ENCODE data around the gene INAFM2.

The INAFM2 gene

GRCh38 chr15:40323239-40323952 is at the start of gene INAFM2:
TSS of gene INAFM2 (plus strand) at chr15:40323692. CDS start at chr15:40324056, 364 bp downstream.
- peak; percentile 80 to 83 (median 83) for DNase-seq (ENCODE audit: low read depth in 3 of 3)

- DNase-seq (ENCODE audit: low read depth in 3 of 3): peak; percentile 75 to 86 (median 84)
Observed at GRCh38 chr15:40274350-40275274, 48.9 kb upstream of the INAFM2 start.

- no peak for DNase-seq (ENCODE audit: low read depth in 3 of 3)
Observed at GRCh38 chr15:40275523-40275922, 48.0 kb upstream of the INAFM2 start.

- DNase-seq (ENCODE audit: low read depth in 3 of 3): no peak
Observed at GRCh38 chr15:40275954-40276353, 47.5 kb upstream of the INAFM2 start.

DNA sequence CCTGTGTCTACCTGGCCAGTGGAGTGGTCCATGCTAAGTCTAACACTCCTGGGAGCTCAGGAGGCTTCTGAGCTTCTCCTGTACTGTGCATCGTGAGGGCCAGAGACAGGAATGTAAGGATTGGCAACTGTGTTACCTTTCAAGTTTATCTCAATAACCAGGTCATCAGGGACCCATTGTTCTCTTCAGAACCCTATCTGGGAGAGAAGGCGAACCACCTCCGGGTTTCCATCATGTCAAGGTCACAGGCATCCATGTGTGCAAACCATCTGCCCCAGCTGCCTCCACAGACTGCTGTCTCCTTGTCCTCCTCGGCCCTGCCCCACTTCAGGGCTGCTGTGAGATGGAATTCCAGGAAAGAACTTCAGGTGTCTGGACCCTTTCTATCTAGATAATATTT is 46.6 kb upstream of the INAFM2 start:
- DNase-seq (ENCODE audit: low read depth in 3 of 3): no peak

- no peak for DNase-seq (ENCODE audit: low read depth in 3 of 3)
Observed at GRCh38 chr15:40277471-40277870, 46.0 kb upstream of the INAFM2 start.

DNA sequence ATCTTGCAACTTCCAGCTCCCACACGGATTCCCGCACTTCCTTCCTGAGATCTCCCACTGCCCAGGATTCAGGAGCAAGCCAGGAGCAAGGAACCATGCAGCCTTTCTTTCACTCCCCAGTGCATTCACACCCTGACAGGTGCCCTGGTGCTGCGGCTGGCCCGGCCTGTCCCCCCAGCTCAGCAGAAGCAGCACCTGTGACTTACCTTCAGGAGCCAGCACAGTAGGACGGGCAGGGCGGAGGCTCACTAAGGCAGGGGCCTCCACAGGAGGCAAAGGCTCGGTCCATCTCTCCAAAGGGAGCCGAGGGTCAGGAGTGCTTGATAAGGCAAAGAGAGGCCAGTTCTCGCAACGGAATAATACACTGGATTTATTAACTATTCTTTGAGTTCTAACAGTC is 45.5 kb upstream of the INAFM2 start:
- no peak for DNase-seq (ENCODE audit: low read depth in 3 of 3)

DNA sequence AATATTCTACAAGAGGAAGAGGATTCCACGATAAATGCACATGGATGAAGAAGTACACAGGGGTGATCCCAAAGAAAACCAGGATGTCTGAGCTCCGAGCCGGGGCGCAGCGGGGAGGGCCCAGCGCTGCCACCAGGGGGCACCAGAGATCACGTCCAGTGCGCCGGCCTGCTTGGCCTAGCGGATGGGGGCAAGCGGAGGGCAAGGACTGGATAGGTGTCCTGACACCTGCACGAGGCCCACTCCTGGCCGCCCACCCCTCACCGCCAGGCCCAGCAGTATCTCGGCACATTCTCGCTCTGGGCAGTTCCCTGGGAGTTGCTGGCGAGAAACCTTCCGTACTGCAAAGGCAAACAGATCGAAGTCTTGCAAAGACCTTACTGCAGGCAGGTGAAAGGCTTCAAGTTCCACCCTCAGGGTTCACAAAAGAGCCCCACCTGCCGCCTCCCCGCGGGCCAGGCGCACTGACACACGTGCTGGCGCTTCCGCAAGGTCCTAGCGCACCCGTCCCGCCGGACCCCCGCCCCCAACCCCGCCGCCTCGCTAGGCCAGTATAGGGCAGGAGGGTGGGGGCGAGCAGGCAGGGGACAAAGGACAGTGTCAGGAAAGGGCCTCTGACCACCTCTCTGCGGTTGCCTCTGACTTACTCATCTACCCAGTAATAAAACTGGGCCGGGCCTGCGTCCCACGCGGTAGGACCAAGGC is 43.9 kb upstream of the INAFM2 start:
- DNase-seq (ENCODE audit: low read depth in 3 of 3): peak; percentile 28 to 61 (median 45)

DNA sequence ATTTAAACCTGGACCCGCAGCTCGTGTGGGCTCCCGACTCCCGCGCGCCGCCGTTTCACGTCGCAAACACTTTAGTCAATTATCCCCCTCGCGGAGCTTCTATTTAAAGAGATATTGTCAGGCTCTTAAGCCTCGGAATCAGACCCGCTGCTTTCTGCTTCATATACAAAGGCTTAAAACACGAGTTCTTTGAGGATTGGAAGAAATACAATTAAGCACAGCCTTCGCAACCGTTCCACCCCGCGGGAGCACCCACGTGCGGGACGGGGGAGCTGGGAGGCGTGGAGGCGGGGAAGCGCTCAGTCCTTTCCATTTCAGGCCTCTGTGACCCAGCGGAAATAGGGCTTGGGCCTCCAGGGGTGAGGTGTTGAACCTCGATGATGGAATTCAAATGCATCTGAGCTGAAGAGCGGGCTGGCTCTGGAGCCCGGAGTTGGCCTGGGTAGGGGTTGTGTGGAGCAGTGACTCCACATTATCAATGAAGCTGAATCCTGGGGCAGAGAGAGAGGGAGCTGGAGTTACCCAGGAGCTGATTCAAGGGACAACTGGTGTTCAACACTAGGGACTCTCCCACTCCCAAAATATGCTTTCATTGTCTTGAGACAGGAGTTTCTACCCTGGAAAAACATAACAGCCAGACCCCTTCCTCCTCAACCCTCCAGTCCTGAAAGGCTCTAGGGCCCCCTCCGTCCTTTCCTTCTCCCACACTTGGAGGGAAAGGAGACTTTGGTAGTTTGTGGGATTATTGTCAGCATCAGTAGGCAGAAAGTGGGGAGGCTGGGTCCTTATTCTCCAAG is 43.0 kb upstream of the INAFM2 start:
- DNase-seq (ENCODE audit: low read depth in 3 of 3): no peak

DNA sequence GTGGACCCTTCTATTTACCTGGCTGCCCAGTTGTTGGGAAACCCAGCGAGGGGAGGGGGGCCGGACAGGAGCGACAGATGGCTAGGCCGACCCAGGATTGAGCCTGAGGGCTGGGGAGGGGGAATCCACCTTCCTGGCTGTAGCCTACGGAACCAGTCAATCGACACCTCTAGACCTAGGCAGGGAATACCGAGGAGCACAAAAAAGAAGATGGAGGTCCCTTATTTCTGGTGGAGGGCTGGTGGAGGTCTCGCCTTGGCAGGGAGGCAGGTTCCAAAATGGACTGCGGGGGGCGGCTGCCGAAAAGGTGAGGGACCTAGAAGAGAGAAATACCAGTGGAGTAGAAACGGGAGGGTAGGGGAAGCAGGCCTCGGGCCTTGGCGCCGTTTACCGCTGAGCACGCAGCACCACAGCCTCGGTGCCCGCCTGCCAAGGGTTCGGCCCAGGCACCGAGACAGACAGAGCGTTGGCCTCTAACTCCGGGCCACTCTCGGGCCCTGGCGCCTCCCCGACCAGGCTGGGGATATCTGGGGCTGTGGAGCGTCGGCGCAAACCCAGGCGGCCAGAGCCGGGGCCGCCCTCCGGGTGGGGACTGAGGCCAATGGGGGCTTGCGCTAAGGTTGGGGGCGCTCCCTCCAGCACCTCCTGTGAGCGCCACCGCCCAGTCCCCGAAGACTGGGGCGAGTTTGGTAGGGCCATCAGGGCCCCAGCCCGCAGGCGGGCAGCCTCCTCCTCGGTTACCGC is 42.3 kb upstream of the INAFM2 start:
- no peak for DNase-seq (ENCODE audit: low read depth in 3 of 3)

GRCh38 chr15:40281801-40282146 is 41.7 kb upstream of the INAFM2 start:
- DNase-seq (ENCODE audit: low read depth in 3 of 3): no peak

DNA sequence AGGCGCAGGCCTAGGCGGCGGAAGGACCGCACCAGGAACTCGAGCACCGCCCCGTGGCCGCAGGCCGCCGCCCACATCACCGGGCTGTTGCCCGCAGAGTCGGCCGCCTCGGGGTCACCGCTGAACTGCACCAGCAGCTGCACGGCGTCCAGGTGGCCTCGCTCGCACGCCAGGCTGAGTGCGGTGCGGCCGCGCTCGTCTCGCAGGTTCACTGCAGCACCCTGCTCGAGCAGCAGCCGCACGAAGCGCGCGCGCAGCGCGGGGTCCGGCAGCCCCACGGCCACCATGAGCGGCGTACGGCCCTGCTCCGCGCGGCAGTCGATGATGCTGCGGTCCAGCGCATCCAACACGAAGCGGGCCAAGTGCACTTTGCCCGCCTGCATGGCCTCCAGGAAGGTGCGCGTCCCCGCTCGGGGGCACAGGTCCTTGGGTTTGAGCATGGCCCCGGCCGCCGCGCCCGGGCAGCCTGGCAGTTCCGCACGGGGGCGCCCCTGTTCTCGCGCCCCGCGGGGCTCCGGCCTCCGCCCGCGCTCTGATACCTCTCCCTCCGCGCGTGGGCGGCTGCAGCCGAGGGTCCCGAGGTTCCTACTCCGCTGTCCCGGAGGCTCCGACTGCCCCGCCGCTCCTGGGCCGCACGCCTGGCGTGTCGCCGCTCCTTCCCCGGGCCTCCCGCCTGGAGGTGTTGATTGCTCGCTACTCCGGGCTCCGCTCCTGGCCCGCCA is 41.2 kb upstream of the INAFM2 start:
- DNase-seq (ENCODE audit: low read depth in 3 of 3): peak in 2 of 3 experiments; percentile 13 to 39

DNA sequence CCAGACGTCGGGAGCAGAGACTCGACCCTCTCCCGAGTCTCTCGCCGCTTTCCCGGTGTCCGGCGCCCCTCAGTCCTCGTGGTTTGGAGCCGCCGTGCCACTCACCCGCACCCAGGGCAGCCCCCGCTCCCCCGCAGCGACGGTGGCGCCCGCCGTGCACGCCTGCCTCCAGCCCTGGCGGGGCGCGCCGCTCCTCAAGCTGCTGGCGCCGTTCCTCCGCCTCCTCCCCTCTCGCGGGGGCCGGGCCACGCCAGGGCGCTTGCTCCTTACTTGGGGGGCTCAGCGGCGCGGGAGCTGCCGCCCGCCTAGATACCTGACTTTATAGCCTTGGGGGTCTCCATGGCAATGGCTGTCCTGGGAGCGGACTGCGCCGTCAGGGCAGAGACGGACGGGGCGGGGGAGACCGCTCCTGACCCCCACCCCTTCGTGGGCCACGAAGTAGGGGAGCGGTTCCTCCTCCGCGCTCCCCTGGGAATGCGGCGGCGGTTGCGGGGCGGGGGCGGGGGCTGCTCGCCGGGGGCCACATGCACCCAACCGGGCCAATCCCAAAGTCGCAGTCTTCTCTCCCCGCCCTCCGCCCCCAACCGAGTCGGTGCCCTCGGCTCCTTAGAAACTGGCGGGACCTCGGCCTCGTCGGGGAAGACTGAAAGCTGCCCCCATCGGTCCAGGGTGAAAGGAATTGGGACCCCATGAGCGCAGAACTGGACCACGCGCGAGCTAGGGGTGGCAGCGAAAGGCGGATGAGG is 40.5 kb upstream of the INAFM2 start, which contains the start of gene ANKRD63:
TSS of gene ANKRD63 (minus strand) at position 196 of the 746 bp plus-strand sequence. CDS start 478 bp downstream, outside the sequence.
- DNase-seq (ENCODE audit: low read depth in 3 of 3): peak in 2 of 3 experiments; percentile 23 to 36

DNA sequence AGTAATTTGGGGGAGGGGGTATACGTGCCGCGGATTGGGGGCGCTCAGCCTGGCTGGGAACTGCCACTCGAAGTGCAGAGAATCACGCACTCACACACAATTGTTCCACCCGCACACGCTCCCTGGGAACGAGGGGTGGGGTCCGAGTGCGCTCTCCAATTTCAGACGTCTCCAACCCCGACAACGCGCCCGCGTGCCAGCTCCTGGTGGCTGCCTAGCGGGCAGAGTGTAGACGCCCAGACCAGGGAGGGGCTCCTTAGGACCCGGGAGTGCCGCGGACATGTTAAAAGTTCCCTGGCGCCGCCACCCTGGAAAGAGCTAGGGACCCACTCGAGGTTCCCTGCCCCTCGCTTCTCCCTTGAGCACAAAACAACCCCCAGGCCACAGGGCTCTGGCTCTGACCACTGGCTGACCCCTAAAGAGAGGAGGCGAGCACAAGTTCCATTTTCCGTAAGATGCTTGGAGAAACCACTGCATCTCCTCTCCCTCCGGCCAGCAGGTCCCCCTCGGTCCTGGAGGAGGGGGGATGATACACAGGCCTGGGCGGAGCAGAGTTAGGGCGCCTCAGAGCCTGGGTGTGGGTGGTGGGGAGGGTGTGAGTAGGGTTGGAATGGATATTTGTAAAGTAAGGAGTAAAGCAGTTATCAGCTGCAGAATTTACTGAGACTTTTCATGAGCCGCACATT is 39.7 kb upstream of the INAFM2 start:
- no peak for DNase-seq (ENCODE audit: low read depth in 3 of 3)

GRCh38 chr15:40285151-40285550 is 38.3 kb upstream of the INAFM2 start:
- DNase-seq (ENCODE audit: low read depth in 3 of 3): no peak

DNA sequence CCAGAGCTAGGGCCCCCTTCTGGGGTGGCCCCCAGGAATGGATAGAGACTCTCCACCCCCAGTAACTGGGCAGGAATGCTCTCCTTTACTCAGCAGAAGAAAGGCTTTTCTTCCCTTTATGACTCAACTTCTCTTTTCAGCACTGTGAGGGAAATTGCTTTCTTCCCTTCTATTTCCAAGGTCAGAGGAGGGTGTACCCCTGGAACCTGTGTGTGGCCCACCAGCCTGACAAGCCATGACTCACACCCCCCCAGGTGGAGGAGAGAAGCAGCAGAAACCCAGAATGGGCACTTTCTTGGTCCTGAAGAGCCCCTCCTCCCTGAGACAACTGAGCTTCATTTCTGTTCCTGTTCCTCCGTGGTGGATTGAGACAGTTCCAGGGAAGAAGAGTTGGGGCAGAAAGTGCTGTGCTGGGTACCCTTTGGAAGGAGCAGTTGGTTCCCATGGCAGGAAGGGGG is 37.9 kb upstream of the INAFM2 start:
- no peak for DNase-seq (ENCODE audit: low read depth in 3 of 3)

DNA sequence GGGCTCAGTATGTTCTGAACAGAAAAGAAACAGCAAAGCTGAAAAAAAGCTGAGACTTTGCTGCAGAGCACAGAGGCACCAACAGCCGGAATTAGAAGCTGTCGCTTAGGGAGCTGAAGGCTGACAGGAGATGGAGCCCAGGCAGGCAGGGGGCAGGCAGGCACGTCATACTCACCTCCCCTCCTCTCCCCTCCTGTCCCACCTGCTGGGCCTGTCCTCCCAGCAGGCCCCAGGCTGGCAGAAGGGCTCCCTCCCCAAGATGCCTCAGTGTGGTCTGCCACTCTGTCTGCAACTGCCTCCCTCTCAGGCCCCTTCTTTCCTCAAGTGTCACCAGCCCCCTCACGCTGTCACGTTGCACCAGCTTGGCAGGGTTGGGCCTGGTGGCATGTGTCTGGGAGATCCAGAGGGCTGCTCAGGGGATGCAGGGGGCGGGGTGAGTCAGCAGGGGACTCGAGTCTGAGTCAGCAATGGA is 37.4 kb upstream of the INAFM2 start:
- no peak for DNase-seq (ENCODE audit: low read depth in 3 of 3)

DNA sequence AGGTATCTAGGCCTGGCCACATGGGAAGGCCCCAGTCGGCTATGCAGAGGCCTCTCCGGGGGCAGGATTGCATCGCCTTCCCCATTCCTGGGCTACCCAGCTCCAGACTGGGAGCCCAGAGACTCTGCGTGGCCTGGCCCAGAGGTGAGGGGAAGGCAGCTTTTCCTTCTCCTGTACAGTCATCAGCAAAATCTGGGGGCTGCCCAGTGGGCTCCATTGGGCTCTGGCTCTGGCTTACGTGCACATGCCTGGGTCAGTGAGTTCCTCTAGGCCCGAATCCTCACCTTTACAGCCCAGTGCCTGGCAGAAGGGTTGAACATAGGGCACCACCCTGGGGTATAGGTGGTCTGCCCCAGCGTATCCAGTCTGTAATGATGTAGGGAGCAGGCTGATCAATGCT is 36.7 kb upstream of the INAFM2 start:
- DNase-seq (ENCODE audit: low read depth in 3 of 3): no peak

All from stimulated activated CD4-positive, alpha-beta T cell treated with anti-CD3 and anti-CD28 coated beads, TNF-alpha, amount 100 ng/mL, for 4 hours (primary cell).